COLO668 (cell line): ENCODE data around the gene FREM2.

Source experiments
- DNase-seq: peaks from one replicate; lab custom pipeline; 2025; ENCODE audit not compliant: unreplicated experiment; lab: John Stamatoyannopoulos, UW

Gene FREM2

GRCh38 chr13:38821770-38822551 lies 135.1 kb downstream of the FREM2 start:
- no peak for DNase-seq

GRCh38 chr13:38824342-38824741 lies 137.5 kb downstream of the FREM2 start:
- no peak for DNase-seq

- DNase-seq: no peak
Observed at GRCh38 chr13:38826182-38826813, 139.4 kb downstream of the FREM2 start.

- DNase-seq: no peak
Observed at GRCh38 chr13:38830442-38831045, 143.7 kb downstream of the FREM2 start.

- no peak for DNase-seq
Observed at GRCh38 chr13:38844581-38844980, 157.7 kb downstream of the FREM2 start.

- DNase-seq: no peak
Observed at GRCh38 chr13:38848360-38848759, 161.5 kb downstream of the FREM2 start.

- DNase-seq: no peak
Observed at GRCh38 chr13:38849315-38849714, 162.4 kb downstream of the FREM2 start.

GRCh38 chr13:38850868-38851626 lies 164.2 kb downstream of the FREM2 start:
- DNase-seq: no peak

GRCh38 chr13:38854226-38854625 lies 167.3 kb downstream of the FREM2 start:
- DNase-seq: no peak

GRCh38 chr13:38856065-38856464 lies 169.2 kb downstream of the FREM2 start:
- no peak for DNase-seq

- no peak for DNase-seq
Observed at GRCh38 chr13:38862443-38862842, 175.6 kb downstream of the FREM2 start.

- no peak for DNase-seq
Observed at GRCh38 chr13:38863536-38863935, 176.7 kb downstream of the FREM2 start.

- no peak for DNase-seq
Observed at GRCh38 chr13:38866649-38867048, 179.8 kb downstream of the FREM2 start.

GRCh38 chr13:38868399-38868798 lies 181.5 kb downstream of the FREM2 start:
- no peak for DNase-seq

- no peak for DNase-seq
Observed at GRCh38 chr13:38868870-38869269, 182.0 kb downstream of the FREM2 start.

GRCh38 chr13:38871275-38871674 lies 184.4 kb downstream of the FREM2 start:
- DNase-seq: no peak

GRCh38 chr13:38872693-38873092 lies 185.8 kb downstream of the FREM2 start:
- DNase-seq: peak; percentile 53

- no peak for DNase-seq
Observed at GRCh38 chr13:38875186-38875875, 188.5 kb downstream of the FREM2 start.

- DNase-seq: no peak
Observed at GRCh38 chr13:38879278-38879677, 192.4 kb downstream of the FREM2 start.

- no peak for DNase-seq
Observed at GRCh38 chr13:38879786-38880185, 192.9 kb downstream of the FREM2 start.

- DNase-seq: no peak
Observed at GRCh38 chr13:38880397-38880796, 193.5 kb downstream of the FREM2 start.
